ENCODE results near the gene RUNDC3A.

RUNDC3A gene

GRCh38 chr17:44273607-44274006 lies 34.8 kb upstream of the RUNDC3A start:
- H3K27ac ChIP-seq, result no peak overlapping the region
- H3K79me2 ChIP-seq, result no peaks in the 10 kb centered on the region
- no peaks in the 10 kb centered on the region for H3K36me3 ChIP-seq (ENCODE audit: control insufficient read depth, insufficient read depth, low read length)
- H3K9ac ChIP-seq, result no peak overlapping the region
- no peaks in the 10 kb centered on the region for H3K27me3 ChIP-seq (ENCODE audit: control insufficient read depth, insufficient read depth, low read length)
- H3K9me3 ChIP-seq (ENCODE audit: control insufficient read depth, low read length), result no peaks in the 10 kb centered on the region
- peak overlapping the region; percentile 66 for H2AFZ ChIP-seq
- H3K4me1 ChIP-seq, result peaks cover 3% of the 10 kb centered on the region
- H3K4me2 ChIP-seq (ENCODE audit: low read length), result no peak overlapping the region
- TF ChIP-seq CTCF (IDR thresholded peaks at IDR 0.05), result no peak
- no peak overlapping the region for H3K4me3 ChIP-seq (ENCODE audit: low read depth, low read length)

- Histone ChIP-seq H3K27ac (no peak overlapping the region), H3K9me3 (ENCODE audit: control insufficient read depth, low read length) (no peaks in the 10 kb centered on the region), H3K4me3 (ENCODE audit: low read depth, low read length) (no peak overlapping the region), H3K79me2 (no peaks in the 10 kb centered on the region), H3K4me1 (peaks cover 3% of the 10 kb centered on the region), H3K9ac (no peak overlapping the region), H3K27me3 (ENCODE audit: control insufficient read depth, insufficient read depth, low read length) (no peaks in the 10 kb centered on the region), H3K4me2 (ENCODE audit: low read length) (no peak overlapping the region), H2AFZ (no peak overlapping the region), H3K36me3 (ENCODE audit: control insufficient read depth, insufficient read depth, low read length) (no peaks in the 10 kb centered on the region)
- no peak for TF ChIP-seq CTCF (IDR thresholded peaks at IDR 0.05)
These were observed 30.4 kb upstream of the RUNDC3A start for GRCh38 chr17:44277976-44278375.

GRCh38 chr17:44279346-44279665 lies 29.1 kb upstream of the RUNDC3A start:
- Histone ChIP-seq H3K79me2 (no peaks in the 10 kb centered on the region), H3K9ac (no peak overlapping the region), H3K4me1 (no peaks in the 10 kb centered on the region), H3K27ac (no peak overlapping the region), H3K9me3 (ENCODE audit: control insufficient read depth, low read length) (no peaks in the 10 kb centered on the region), H3K27me3 (ENCODE audit: control insufficient read depth, insufficient read depth, low read length) (no peaks in the 10 kb centered on the region), H3K36me3 (ENCODE audit: control insufficient read depth, insufficient read depth, low read length) (no peaks in the 10 kb centered on the region), H2AFZ (peak overlapping the region; percentile 64), H3K4me3 (ENCODE audit: low read depth, low read length) (no peak overlapping the region), H3K4me2 (ENCODE audit: low read length) (no peak overlapping the region)
- TF ChIP-seq CTCF (IDR thresholded peaks at IDR 0.05), result no peak

- Histone ChIP-seq H3K27me3 (ENCODE audit: control insufficient read depth, insufficient read depth, low read length) (no peaks in the 10 kb centered on the region), H3K36me3 (ENCODE audit: control insufficient read depth, insufficient read depth, low read length) (no peaks in the 10 kb centered on the region), H3K4me1 (no peaks in the 10 kb centered on the region), H3K9ac (no peak overlapping the region), H3K27ac (no peak overlapping the region), H3K79me2 (no peaks in the 10 kb centered on the region), H2AFZ (peak overlapping the region; percentile 64), H3K4me3 (ENCODE audit: low read depth, low read length) (no peak overlapping the region), H3K4me2 (ENCODE audit: low read length) (no peak overlapping the region), H3K9me3 (ENCODE audit: control insufficient read depth, low read length) (no peaks in the 10 kb centered on the region)
- TF ChIP-seq CTCF (IDR thresholded peaks at IDR 0.05), result no peak
These were observed 28.6 kb upstream of the RUNDC3A start for GRCh38 chr17:44279666-44280391.

GRCh38 chr17:44280392-44280937 lies 27.9 kb upstream of the RUNDC3A start:
- TF ChIP-seq CTCF (IDR thresholded peaks at IDR 0.05), result no peak
- H3K4me3 ChIP-seq (ENCODE audit: low read depth, low read length), result no peak overlapping the region
- H3K36me3 ChIP-seq (ENCODE audit: control insufficient read depth, insufficient read depth, low read length), result no peaks in the 10 kb centered on the region
- H3K27ac ChIP-seq, result no peak overlapping the region
- no peaks in the 10 kb centered on the region for H3K9me3 ChIP-seq (ENCODE audit: control insufficient read depth, low read length)
- H3K4me2 ChIP-seq (ENCODE audit: low read length), result no peak overlapping the region
- no peaks in the 10 kb centered on the region for H3K4me1 ChIP-seq
- no peaks in the 10 kb centered on the region for H3K27me3 ChIP-seq (ENCODE audit: control insufficient read depth, insufficient read depth, low read length)
- H3K9ac ChIP-seq, result no peak overlapping the region
- H3K79me2 ChIP-seq, result no peaks in the 10 kb centered on the region
- no peak overlapping the region for H2AFZ ChIP-seq
